HepG2 (cell line): ENCODE measurements around the gene BANP. TPM values are rescaled to one million over a fixed set of nuclear protein-coding genes. Genes with fewer than 3 reads are reported as not detected.

ENCODE experiments used
- ATAC-seq: fragments of 200-7000 bp; cut with Tn5 transposase; 3 replicates; pipeline ENCODE4 v1.9.1; 2020; ENCODE audit warnings: mild to moderate bottlenecking, moderate library complexity
- BruUV-seq: library from RNA; stranded (reverse); fragments of 400-500 nt; replicated peaks from 2 replicates; lab custom pipeline; 2021; lab: Mats Ljungman, UMichigan
- CTCF ChIA-PET: fragments of 300-600 bp; formaldehyde crosslinking; extraction: SDS; loops from one replicate; lab custom pipeline; 2021; ENCODE audit warnings: low total read pairs, inconsistent platforms, low intra/inter-chr PET ratio; lab: Yijun Ruan, JAX
- POLR2A ChIA-PET: fragments of 350-600 bp; sonication (Branson Sonifier 250); formaldehyde crosslinking; loops from one replicate; lab custom pipeline; 2020; ENCODE audit warnings: antibody characterized with exemption, inconsistent platforms; lab: Yijun Ruan, JAX
- DNase-seq: peaks from one replicate; pipeline ENCODE4 v3.0.0-alpha.2; 2015; ENCODE audit warnings: low spot score
- FAIRE-seq: peaks from 3 replicates; lab custom pipeline; 2011; peaks lifted over from hg19 to GRCh38; lab: Jason Lieb, UNC
- H2AFZ ChIP-seq: one replicate; pipeline ENCODE4 v1.6.1; 2011; ENCODE audit warnings: low read length, inconsistent platforms
- H3K27ac ChIP-seq: fragments of 300-600 bp; 3 replicates; pipeline ENCODE4 v1.8.0; 2011; ENCODE audit warnings: mixed run types, mild to moderate bottlenecking, mixed read lengths, low read length, inconsistent platforms; ENCODE audit not compliant: insufficient read depth; ENCODE audit errors: extremely low read length
- H3K27me3 ChIP-seq, 2 experiments: fragments of 200-600 bp in 1 of 2; 2 replicates in 1 of 2; 3 replicates in 1 of 2; pipeline versions ENCODE4 v1.6.0 to v1.8.0; 2011; ENCODE audit warnings: low read length in 2 of 2, mild to moderate bottlenecking in 2 of 2, moderate library complexity in 2 of 2, inconsistent platforms in 1 of 2; ENCODE audit not compliant: insufficient read depth in 2 of 2, control insufficient read depth in 1 of 2
- H3K36me3 ChIP-seq, 2 experiments: fragments of 200-600 bp in 1 of 2; replicated peaks in 1 of 2; 2 replicates in 1 of 2; 3 replicates in 1 of 2; pipeline versions ENCODE4 v1.5.1 to v1.8.0; 2011; ENCODE audit warnings: low read length in 2 of 2, inconsistent platforms in 1 of 2; ENCODE audit not compliant: insufficient read depth in 2 of 2, control insufficient read depth in 1 of 2
- H3K4me1 ChIP-seq: 2 replicates; pipeline ENCODE4 v1.5.1; 2012; ENCODE audit warnings: low read length, inconsistent platforms; ENCODE audit not compliant: insufficient read depth
- H3K4me2 ChIP-seq: 2 replicates; pipeline ENCODE4 v1.6.0; 2011; ENCODE audit warnings: low read depth, low read length, inconsistent platforms
- H3K4me3 ChIP-seq, 3 experiments: fragments of 200-600 bp in 1 of 3; sonication (generic), shearing (Covaris generic) in 1 of 3; replicated peaks in 1 of 3; 2 replicates each; pipeline ENCODE4 v1.5.1; 2011 to 2016; ENCODE audit warnings: low read length in 3 of 3, inconsistent platforms in 2 of 3, low read depth in 2 of 3, mild to moderate bottlenecking in 2 of 3, control low read depth in 1 of 3, mixed read lengths in 1 of 3; ENCODE audit not compliant: insufficient read depth in 1 of 3
- H3K79me2 ChIP-seq: one replicate; pipeline ENCODE4 v1.6.1; 2011; ENCODE audit warnings: low read length, inconsistent platforms; ENCODE audit not compliant: insufficient read depth
- H3K9ac ChIP-seq: 2 replicates; pipeline ENCODE4 v1.6.0; 2011; ENCODE audit warnings: mild to moderate bottlenecking, low read depth, low read length, inconsistent platforms; ENCODE audit not compliant: insufficient read depth
- H3K9me3 ChIP-seq: 2 replicates; pipeline ENCODE4 v1.5.1; 2012; ENCODE audit warnings: mild to moderate bottlenecking, low read length
- H4K20me1 ChIP-seq: 2 replicates; pipeline ENCODE4 v1.6.0; 2011; ENCODE audit warnings: inconsistent platforms, mild to moderate bottlenecking, low read length, moderate library complexity; ENCODE audit not compliant: insufficient read depth
- CBX5 ChIP-seq: sonication (generic); formaldehyde crosslinking; IDR thresholded peaks from 2 replicates; pipeline ENCODE4 v1.4.0; 2020; ENCODE audit warnings: missing genetic modification reagents, borderline replicate concordance
- DPF2 ChIP-seq: sonication (generic); formaldehyde crosslinking; IDR thresholded peaks from 2 replicates; pipeline ENCODE4 v1.4.0; 2020; ENCODE audit warnings: mild to moderate bottlenecking, low read depth, missing genetic modification reagents, borderline replicate concordance
- EZH2 ChIP-seq: conservative IDR thresholded peaks from 2 replicates; pipeline ENCODE4 v1.6.1; 2012; ENCODE audit warnings: mild to moderate bottlenecking, low read depth, low read length, moderate library complexity
- HCFC1 ChIP-seq: fragments of 150-350 bp; IDR thresholded peaks from 2 replicates; pipeline ENCODE4 v1.6.1; 2014; ENCODE audit warnings: low read depth, low read length
- MAFK ChIP-seq, 2 experiments: IDR thresholded peaks in 1 of 2; conservative IDR thresholded peaks in 1 of 2; 2 replicates each; pipeline ENCODE4 v1.6.1; 2011; ENCODE audit warnings: improper control_type of control experiment in 2 of 2, low read length in 2 of 2
- NFYC ChIP-seq: IDR thresholded peaks from 2 replicates; pipeline ENCODE4 v1.6.1; 2016; ENCODE audit warnings: missing genetic modification reagents, missing compliant biosample characterization
- WGBS: methylation state at CpG from one replicate; pipeline ENCODE4 v1.1.6; 2017; ENCODE audit warnings: low lambda C conversion rate; 5-methylcytosine and 5-hydroxymethylcytosine counted together
- in situ Hi-C: cut with HindIII; loops from 2 replicates; pipeline ENCODE4 v1.10.0; 2017; ENCODE audit warnings: low pct_unique_long_range_greater_than_20kb; ENCODE audit not compliant: extremely low pct_ligation_motif_present
- intact Hi-C: fragments of 100-400 bp; cut with micrococcal nuclease; formaldehyde crosslinking; loops from one replicate; pipeline ENCODE4 v1.10.0; 2022; ENCODE audit not compliant: unreplicated experiment
- polyA plus RNA-seq, 8 experiments: library from polyadenylated mRNA; depleted of rRNA in 3 of 8; stranded (reverse) in 7 of 8; unstranded in 1 of 8; fragments of >200 nt; fragmentation: Illumina TruSeq in 4 of 8; extraction: Trizol in 4 of 8; gene quantifications; 2 replicates each; pipeline versions ENCODE4 v1.2.1 to v1.2.3, GENCODE V29; 2011 to 2016; ENCODE audit warnings: low read depth in 4 of 8, missing spikeins in 1 of 8, mixed read lengths in 1 of 8; ENCODE audit not compliant: insufficient read depth in 1 of 8
- total RNA-seq, 5 experiments: library from RNA; depleted of rRNA; stranded (reverse); fragments of >200 nt; fragmentation: Illumina TruSeq; extraction: Trizol; gene quantifications; 2 replicates each; pipeline ENCODE4 v1.2.3, GENCODE V29; 2016; ENCODE audit warnings: low read depth in 1 of 5
- TF ChIP-seq, protein P1 (sequence below): sonication (generic); formaldehyde crosslinking; IDR thresholded peaks from 2 replicates; pipeline ENCODE4 v1.4.0; 2020; ENCODE audit warnings: missing genetic modification reagents
- TF ChIP-seq, protein P2 (sequence below): sonication (generic); formaldehyde crosslinking; IDR thresholded peaks from 2 replicates; pipeline ENCODE4 v1.5.0; 2020; ENCODE audit warnings: mild to moderate bottlenecking, missing genetic modification reagents, moderate library complexity
- TF ChIP-seq, protein P3 (sequence below): sonication (generic); formaldehyde crosslinking; IDR thresholded peaks from 2 replicates; pipeline ENCODE4 v1.8.0; 2022; ENCODE audit warnings: mild to moderate bottlenecking, missing genetic modification reagents, borderline replicate concordance
- TF ChIP-seq, protein P4 (sequence below), 2 experiments: sonication (generic) in 1 of 2; formaldehyde crosslinking in 1 of 2; IDR thresholded peaks; 2 replicates each; pipeline versions ENCODE4 v1.5.1 to v1.6.1; 2011 to 2020; ENCODE audit warnings: borderline replicate concordance in 1 of 2, low read depth in 1 of 2, low read length in 1 of 2, mild to moderate bottlenecking in 1 of 2, missing genetic modification reagents in 1 of 2, moderate library complexity in 1 of 2

Gene BANP
- total and polyA plus RNA-seq, 2 of the 13 experiments (the other 11 are each of a cell fraction or from before 2014, with no cell fraction given): 20.2 to 23.8 TPM

DNA sequence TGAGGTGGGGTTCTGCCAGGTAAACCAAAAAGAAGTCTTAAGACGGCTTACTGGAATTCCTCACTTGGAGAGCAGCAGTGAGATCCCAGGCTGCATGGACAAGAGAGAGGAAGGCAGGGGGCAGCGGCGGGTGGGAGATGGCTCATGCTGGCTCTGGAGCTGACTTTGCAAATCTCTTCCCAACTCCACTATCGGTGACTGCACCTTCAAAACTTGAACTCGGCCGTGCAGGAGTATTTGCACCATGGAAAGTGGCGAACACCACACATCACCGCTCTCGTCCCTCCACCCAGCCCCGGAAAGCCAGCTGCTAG, 31.6 kb upstream of the BANP start:
- Histone ChIP-seq H3K27ac (no peak overlapping the region), H3K4me1 (no peaks in the 10 kb centered on the region), H4K20me1 (peaks cover 31% of the 10 kb centered on the region; the same call in 1 of the 2 replicates), H3K4me2 (no peak overlapping the region), H3K27me3 (no peaks in the 10 kb centered on the region), H3K36me3 (peaks cover 38 to 81% of the 10 kb centered on the region in 2 experiments), H3K9me3 (no peaks in the 10 kb centered on the region), H3K79me2 (peaks cover 16% of the 10 kb centered on the region), H3K9ac (no peak overlapping the region), H2AFZ (no peak overlapping the region), H3K4me3 (no peak overlapping the region)
- POLR2A ChIA-PET: no interaction called here
- in situ Hi-C loops: no loop called here
- WGBS: 97% methylated on average over 10 of the region's 10 CpGs
- DNase-seq: no peak
- TF ChIP-seq, protein P1, sequence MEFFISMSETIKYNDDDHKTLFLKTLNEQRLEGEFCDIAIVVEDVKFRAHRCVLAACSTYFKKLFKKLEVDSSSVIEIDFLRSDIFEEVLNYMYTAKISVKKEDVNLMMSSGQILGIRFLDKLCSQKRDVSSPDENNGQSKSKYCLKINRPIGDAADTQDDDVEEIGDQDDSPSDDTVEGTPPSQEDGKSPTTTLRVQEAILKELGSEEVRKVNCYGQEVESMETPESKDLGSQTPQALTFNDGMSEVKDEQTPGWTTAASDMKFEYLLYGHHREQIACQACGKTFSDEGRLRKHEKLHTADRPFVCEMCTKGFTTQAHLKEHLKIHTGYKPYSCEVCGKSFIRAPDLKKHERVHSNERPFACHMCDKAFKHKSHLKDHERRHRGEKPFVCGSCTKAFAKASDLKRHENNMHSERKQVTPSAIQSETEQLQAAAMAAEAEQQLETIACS (CRISPR knock-in tag): no peak
- no peak for TF ChIP-seq EZH2
- peak; percentile 21 to 24; a peak in 2 of 4 replicates for TF ChIP-seq MAFK (conservative IDR thresholded peaks at IDR 0.05 in 1 of 2, IDR thresholded peaks at IDR 0.05 in 1 of 2; ENCODE audit: low read length in 2 of 2)
- TF ChIP-seq, protein P2, sequence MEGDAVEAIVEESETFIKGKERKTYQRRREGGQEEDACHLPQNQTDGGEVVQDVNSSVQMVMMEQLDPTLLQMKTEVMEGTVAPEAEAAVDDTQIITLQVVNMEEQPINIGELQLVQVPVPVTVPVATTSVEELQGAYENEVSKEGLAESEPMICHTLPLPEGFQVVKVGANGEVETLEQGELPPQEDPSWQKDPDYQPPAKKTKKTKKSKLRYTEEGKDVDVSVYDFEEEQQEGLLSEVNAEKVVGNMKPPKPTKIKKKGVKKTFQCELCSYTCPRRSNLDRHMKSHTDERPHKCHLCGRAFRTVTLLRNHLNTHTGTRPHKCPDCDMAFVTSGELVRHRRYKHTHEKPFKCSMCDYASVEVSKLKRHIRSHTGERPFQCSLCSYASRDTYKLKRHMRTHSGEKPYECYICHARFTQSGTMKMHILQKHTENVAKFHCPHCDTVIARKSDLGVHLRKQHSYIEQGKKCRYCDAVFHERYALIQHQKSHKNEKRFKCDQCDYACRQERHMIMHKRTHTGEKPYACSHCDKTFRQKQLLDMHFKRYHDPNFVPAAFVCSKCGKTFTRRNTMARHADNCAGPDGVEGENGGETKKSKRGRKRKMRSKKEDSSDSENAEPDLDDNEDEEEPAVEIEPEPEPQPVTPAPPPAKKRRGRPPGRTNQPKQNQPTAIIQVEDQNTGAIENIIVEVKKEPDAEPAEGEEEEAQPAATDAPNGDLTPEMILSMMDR (CRISPR knock-in tag): peak; percentile 33
- peak; percentile 5; the same call in 2 of the 3 replicates for ATAC-seq
- CTCF ChIA-PET: no interaction called here
- BruUV-seq: no TSS peak
- no peak for FAIRE-seq
- intact Hi-C loops: no loop called here

DNA sequence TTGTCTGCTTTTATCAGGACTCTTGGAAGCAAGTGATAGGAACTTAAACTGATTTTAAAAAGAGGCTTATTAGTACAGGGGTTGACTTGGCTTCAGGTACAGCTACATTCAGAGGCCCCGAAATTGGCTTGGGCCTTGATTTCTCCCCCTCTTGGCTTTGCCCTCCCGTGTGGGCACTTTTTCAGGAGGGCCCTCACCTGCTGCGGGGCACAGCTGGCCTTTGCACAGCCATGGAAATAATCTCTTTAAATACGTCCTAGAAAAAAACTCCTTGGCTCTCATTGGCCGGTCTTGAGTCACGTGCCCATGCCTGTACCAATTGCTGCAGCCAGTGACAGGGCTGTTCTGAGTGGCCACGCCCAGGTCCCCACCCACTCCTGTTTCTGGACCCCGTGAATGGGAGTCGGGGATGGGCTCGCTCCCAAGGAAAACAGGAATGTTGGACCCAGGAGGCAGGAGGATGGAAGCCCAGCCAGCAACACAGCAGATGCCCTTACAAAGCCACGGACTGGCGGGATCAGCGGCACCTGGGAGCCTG, 29.9 kb upstream of the BANP start:
- Histone ChIP-seq H2AFZ (no peak overlapping the region), H3K9ac (no peak overlapping the region), H3K4me3 (no peak overlapping the region), H3K79me2 (peaks cover 23% of the 10 kb centered on the region), H3K4me2 (no peak overlapping the region), H3K9me3 (no peaks in the 10 kb centered on the region), H3K27ac (no peak overlapping the region), H4K20me1 (peaks cover 44% of the 10 kb centered on the region), H3K36me3 (peaks cover 48 to 85% of the 10 kb centered on the region in 2 experiments), H3K27me3 (no peaks in the 10 kb centered on the region), H3K4me1 (no peaks in the 10 kb centered on the region)
- TF ChIP-seq, protein P3, sequence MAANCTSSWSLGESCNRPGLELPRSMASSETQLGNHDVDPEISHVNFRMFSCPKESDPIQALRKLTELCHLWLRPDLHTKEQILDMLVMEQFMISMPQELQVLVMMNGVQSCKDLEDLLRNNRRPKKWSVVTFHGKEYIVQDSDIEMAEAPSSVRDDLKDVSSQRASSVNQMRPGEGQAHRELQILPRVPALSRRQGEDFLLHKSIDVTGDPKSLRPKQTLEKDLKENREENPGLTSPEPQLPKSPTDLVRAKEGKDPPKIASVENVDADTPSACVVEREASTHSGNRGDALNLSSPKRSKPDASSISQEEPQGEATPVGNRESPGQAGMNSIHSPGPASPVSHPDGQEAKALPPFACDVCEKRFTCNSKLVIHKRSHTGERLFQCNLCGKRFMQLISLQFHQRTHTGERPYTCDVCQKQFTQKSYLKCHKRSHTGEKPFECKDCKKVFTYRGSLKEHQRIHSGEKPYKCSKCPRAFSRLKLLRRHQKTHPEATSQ (CRISPR knock-in tag): no peak
- TF ChIP-seq, protein P4, sequence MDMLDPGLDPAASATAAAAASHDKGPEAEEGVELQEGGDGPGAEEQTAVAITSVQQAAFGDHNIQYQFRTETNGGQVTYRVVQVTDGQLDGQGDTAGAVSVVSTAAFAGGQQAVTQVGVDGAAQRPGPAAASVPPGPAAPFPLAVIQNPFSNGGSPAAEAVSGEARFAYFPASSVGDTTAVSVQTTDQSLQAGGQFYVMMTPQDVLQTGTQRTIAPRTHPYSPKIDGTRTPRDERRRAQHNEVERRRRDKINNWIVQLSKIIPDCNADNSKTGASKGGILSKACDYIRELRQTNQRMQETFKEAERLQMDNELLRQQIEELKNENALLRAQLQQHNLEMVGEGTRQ (IDR thresholded peaks at IDR 0.05; ENCODE audit: low read depth, low read length): no peak
- TF ChIP-seq, protein P4 (CRISPR knock-in tag; IDR thresholded peaks at IDR 0.05; ENCODE audit: borderline replicate concordance): peak; percentile 46; the same call in 1 of the 2 replicates
- TF ChIP-seq NFYC (0 out of 2 replicates have a peak, but pooled peaks have one; percentile 22), DPF2 (no peak), HCFC1 (no peak), CBX5 (CRISPR knock-in tag) (no peak)
- no TSS peak for BruUV-seq
- 98% methylated on average over 13 of the region's 13 CpGs for WGBS
- intact Hi-C loops: no loop called here
- in situ Hi-C loops: no loop called here
- DNase-seq (no peak), FAIRE-seq (no peak), ATAC-seq (0 out of 3 replicates have a peak, but pooled peaks have one; percentile 7)
- ChIA-PET POLR2A (no interaction called here), CTCF (no interaction called here)
